Measurements from ENCODE around the gene DQX1. TPM values are rescaled to one million over a fixed set of nuclear protein-coding genes. Genes with fewer than 3 reads are reported as not detected.
A peak's percentile ranks its signal among the peaks of the same experiment; 100 is the strongest.

Gene DQX1
- total and polyA plus RNA-seq, 9 of the 15 experiments (the other 6 are each of a cell fraction or from before 2014, with no cell fraction given) = 0.04 to 0.38 (median 0.18) TPM; not detected in 1

DNA sequence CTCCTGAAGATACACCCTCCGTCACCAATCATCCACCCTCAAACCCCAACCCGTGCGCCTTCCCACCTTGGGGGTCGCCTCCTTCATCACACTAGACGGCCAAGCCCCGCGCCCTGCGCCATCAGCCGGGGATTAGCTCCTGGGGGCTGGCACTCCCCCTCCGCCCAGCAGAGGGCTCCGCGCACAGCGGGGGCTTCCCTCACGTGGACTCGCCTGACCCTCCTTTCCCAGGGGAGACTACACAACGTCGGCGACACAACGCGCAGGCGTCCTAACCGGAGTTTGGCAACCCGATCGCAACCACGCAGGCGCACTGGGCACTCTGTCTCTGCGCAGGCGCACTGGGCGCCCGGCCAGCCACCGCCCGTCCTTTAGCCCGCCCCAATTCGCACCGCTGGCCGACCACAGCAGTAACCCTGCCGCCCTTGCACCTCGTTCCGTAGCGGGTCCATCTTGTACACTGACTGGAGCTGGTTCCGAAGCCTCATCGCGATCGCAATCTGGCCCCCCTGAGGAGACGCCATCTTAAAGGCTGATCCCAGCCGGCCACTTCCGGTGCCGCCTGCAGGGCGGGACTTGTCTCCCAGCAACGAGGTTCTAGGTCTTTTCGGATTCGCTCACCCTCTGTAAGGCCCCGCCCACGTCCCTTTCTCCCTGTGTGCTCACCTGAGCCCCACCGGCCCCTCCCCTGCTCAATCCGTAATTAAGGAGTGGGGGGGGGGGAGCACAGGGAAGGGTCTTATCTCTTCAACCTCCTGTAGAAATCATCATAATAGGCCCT is 18.7 kb downstream of the DQX1 start, which contains the start of gene PCGF1 (continued):
- TF ChIP-seq, protein P1, sequence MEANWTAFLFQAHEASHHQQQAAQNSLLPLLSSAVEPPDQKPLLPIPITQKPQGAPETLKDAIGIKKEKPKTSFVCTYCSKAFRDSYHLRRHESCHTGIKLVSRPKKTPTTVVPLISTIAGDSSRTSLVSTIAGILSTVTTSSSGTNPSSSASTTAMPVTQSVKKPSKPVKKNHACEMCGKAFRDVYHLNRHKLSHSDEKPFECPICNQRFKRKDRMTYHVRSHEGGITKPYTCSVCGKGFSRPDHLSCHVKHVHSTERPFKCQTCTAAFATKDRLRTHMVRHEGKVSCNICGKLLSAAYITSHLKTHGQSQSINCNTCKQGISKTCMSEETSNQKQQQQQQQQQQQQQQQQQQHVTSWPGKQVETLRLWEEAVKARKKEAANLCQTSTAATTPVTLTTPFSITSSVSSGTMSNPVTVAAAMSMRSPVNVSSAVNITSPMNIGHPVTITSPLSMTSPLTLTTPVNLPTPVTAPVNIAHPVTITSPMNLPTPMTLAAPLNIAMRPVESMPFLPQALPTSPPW (CRISPR knock-in tag; IDR thresholded peaks at IDR 0.05) = peak; percentile 96
- TF ChIP-seq, protein P2, sequence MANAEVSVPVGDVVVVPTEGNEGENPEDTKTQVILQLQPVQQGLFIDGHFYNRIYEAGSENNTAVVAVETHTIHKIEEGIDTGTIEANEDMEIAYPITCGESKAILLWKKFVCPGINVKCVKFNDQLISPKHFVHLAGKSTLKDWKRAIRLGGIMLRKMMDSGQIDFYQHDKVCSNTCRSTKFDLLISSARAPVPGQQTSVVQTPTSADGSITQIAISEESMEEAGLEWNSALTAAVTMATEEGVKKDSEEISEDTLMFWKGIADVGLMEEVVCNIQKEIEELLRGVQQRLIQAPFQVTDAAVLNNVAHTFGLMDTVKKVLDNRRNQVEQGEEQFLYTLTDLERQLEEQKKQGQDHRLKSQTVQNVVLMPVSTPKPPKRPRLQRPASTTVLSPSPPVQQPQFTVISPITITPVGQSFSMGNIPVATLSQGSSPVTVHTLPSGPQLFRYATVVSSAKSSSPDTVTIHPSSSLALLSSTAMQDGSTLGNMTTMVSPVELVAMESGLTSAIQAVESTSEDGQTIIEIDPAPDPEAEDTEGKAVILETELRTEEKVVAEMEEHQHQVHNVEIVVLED (CRISPR knock-in tag; IDR thresholded peaks at IDR 0.05) = no peak
- TF ChIP-seq SPI1 (IDR thresholded peaks at IDR 0.05; ENCODE audit: borderline replicate concordance, low read depth, low read length) (0 out of 2 replicates have a peak, but pooled peaks have one; percentile 34), HNRNPH1 (optimal IDR thresholded peaks at IDR 0.05; ENCODE audit: low read depth, low read length) (no peak), DPF2 (IDR thresholded peaks at IDR 0.05) (no peak; the same call in 1 of the 2 replicates), PRPF4 (IDR thresholded peaks at IDR 0.05; ENCODE audit: insufficient read depth, low read depth, low read length, poor library complexity, severe bottlenecking) (no peak), ZKSCAN8 (CRISPR knock-in tag; IDR thresholded peaks at IDR 0.05) (no peak), ZNF121 (CRISPR knock-in tag; conservative IDR thresholded peaks at IDR 0.05) (no peak), CREM (IDR thresholded peaks at IDR 0.05; ENCODE audit: low read depth) (peak; percentile 67), MCM2 (IDR thresholded peaks at IDR 0.05; ENCODE audit: low read depth) (no peak), ZBTB7A (IDR thresholded peaks at IDR 0.05; ENCODE audit: borderline replicate concordance, control insufficient read depth, low read depth, low read length) (peak; percentile 92), POLR3A (IDR thresholded peaks at IDR 0.05; ENCODE audit: borderline replicate concordance, extremely low read depth, insufficient read depth, insufficient read length) (no peak), PHF8 (IDR thresholded peaks at IDR 0.05; ENCODE audit: borderline replicate concordance, low read length) (peak; percentile 88; the same call in 1 of the 2 replicates), TBP (optimal IDR thresholded peaks at IDR 0.05; ENCODE audit: low read depth, low read length) (peak; percentile 75), ZNF766 (CRISPR knock-in tag; conservative IDR thresholded peaks at IDR 0.05) (no peak), CREB1 (IDR thresholded peaks at IDR 0.05) (no peak; the same call in 1 of the 2 replicates), CREB1 (CRISPR knock-in tag; IDR thresholded peaks at IDR 0.05) (peak; percentile 71), SMAD3 (CRISPR knock-in tag; conservative IDR thresholded peaks at IDR 0.05) (no peak)
- TF ChIP-seq, protein P3, sequence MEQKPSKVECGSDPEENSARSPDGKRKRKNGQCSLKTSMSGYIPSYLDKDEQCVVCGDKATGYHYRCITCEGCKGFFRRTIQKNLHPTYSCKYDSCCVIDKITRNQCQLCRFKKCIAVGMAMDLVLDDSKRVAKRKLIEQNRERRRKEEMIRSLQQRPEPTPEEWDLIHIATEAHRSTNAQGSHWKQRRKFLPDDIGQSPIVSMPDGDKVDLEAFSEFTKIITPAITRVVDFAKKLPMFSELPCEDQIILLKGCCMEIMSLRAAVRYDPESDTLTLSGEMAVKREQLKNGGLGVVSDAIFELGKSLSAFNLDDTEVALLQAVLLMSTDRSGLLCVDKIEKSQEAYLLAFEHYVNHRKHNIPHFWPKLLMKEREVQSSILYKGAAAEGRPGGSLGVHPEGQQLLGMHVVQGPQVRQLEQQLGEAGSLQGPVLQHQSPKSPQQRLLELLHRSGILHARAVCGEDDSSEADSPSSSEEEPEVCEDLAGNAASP (IDR thresholded peaks at IDR 0.05) = no peak
- TF ChIP-seq, protein P4, sequence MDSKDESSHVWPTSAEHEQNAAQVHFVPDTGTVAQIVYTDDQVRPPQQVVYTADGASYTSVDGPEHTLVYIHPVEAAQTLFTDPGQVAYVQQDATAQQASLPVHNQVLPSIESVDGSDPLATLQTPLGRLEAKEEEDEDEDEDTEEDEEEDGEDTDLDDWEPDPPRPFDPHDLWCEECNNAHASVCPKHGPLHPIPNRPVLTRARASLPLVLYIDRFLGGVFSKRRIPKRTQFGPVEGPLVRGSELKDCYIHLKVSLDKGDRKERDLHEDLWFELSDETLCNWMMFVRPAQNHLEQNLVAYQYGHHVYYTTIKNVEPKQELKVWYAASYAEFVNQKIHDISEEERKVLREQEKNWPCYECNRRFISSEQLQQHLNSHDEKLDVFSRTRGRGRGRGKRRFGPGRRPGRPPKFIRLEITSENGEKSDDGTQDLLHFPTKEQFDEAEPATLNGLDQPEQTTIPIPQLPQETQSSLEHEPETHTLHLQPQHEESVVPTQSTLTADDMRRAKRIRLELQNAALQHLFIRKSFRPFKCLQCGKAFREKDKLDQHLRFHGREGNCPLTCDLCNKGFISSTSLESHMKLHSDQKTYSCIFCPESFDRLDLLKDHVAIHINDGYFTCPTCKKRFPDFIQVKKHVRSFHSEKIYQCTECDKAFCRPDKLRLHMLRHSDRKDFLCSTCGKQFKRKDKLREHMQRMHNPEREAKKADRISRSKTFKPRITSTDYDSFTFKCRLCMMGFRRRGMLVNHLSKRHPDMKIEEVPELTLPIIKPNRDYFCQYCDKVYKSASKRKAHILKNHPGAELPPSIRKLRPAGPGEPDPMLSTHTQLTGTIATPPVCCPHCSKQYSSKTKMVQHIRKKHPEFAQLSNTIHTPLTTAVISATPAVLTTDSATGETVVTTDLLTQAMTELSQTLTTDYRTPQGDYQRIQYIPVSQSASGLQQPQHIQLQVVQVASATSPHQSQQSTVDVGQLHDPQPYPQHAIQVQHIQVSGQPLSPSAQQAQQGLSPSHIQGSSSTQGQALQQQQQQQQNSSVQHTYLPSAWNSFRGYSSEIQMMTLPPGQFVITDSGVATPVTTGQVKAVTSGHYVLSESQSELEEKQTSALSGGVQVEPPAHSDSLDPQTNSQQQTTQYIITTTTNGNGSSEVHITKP (IDR thresholded peaks at IDR 0.05; ENCODE audit: partially characterized antibody) = peak; percentile 52

Data from K562 (cell line).